Measurements from ENCODE around the gene RFT1.

Gene RFT1

DNA sequence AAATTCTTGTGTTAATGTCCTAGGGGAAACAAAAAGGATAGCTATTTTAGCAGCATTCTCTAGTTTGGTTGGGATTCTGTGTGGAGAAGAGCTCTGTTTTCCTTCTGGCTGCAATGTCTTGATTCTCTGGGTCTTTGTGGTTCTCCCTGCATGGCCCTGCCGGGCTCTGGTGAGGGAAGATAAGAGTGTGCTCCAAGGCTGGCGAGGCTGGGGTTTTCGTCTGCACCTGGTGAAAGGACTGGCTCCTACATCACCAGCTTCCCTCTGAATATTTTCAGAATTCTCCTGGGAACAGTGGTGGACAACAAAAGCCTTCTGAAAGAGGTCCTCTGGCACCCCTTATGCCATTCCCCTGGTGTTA is 46.3 kb downstream of the RFT1 start:
- H2AFZ ChIP-seq (ENCODE audit: low read depth, low read length) = no peak overlapping the region
- H3K4me2 ChIP-seq (ENCODE audit: insufficient read depth, low read length) = no peak overlapping the region
- no peaks in the 10 kb centered on the region for H4K20me1 ChIP-seq (ENCODE audit: insufficient read depth, low read length)
- 0 out of 2 replicates have a peak, but pooled peaks cover 3% of the 10 kb centered on the region for H3K36me3 ChIP-seq (ENCODE audit: insufficient read depth, low read length)
- H3K4me1 ChIP-seq (ENCODE audit: insufficient read depth, low read length) = no peaks in the 10 kb centered on the region
- H3K9me3 ChIP-seq (ENCODE audit: insufficient read depth, low read length, severe bottlenecking) = no peaks in the 10 kb centered on the region
- no peaks in the 10 kb centered on the region for H3K27me3 ChIP-seq (ENCODE audit: insufficient read depth, low read length, poor library complexity)
- H3K9ac ChIP-seq (ENCODE audit: low read depth, low read length) = no peak overlapping the region
- H3K4me3 ChIP-seq (ENCODE audit: low read depth in 1 of 2, low read length in 2 of 2) = no peak overlapping the region
- H3K79me2 ChIP-seq (ENCODE audit: insufficient read depth, low read length) = no peaks in the 10 kb centered on the region
- no peak for DNase-seq
- H3K27ac ChIP-seq (ENCODE audit: low read length) = no peak overlapping the region
- TF ChIP-seq EZH2 (IDR thresholded peaks at IDR 0.05; ENCODE audit: borderline replicate concordance, low read depth, low read length, severe bottlenecking) = no peak
- TF ChIP-seq, protein P1, sequence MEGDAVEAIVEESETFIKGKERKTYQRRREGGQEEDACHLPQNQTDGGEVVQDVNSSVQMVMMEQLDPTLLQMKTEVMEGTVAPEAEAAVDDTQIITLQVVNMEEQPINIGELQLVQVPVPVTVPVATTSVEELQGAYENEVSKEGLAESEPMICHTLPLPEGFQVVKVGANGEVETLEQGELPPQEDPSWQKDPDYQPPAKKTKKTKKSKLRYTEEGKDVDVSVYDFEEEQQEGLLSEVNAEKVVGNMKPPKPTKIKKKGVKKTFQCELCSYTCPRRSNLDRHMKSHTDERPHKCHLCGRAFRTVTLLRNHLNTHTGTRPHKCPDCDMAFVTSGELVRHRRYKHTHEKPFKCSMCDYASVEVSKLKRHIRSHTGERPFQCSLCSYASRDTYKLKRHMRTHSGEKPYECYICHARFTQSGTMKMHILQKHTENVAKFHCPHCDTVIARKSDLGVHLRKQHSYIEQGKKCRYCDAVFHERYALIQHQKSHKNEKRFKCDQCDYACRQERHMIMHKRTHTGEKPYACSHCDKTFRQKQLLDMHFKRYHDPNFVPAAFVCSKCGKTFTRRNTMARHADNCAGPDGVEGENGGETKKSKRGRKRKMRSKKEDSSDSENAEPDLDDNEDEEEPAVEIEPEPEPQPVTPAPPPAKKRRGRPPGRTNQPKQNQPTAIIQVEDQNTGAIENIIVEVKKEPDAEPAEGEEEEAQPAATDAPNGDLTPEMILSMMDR (IDR thresholded peaks at IDR 0.05; ENCODE audit: borderline replicate concordance, extremely low read depth, low read length, poor library complexity, severe bottlenecking) = no peak
- no peak for ATAC-seq (ENCODE audit: insufficient read depth, low read depth)

DNA sequence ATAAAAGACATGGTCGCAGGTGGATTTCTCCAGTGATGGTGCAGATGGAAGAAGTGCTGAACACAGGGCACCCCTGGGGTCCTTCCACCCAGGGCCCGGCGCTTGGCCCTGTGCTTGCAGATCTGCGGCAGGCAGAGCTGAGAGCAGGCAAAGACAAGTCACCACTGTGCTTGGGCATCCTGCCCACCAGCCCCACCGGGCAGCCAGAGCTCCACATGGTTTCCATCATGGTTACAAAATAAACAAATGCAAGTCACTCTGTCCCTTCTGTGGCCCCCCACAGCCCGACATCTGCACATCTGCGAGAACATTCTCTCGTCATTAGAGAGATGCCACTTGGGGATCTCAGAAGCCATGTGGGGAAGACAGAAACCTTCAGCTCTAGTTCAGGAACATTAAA is 46.7 kb downstream of the RFT1 start:
- H3K27me3 ChIP-seq (ENCODE audit: insufficient read depth, low read length, poor library complexity) = no peaks in the 10 kb centered on the region
- H3K4me2 ChIP-seq (ENCODE audit: insufficient read depth, low read length) = no peak overlapping the region
- H3K79me2 ChIP-seq (ENCODE audit: insufficient read depth, low read length) = no peaks in the 10 kb centered on the region
- no peaks in the 10 kb centered on the region for H3K9me3 ChIP-seq (ENCODE audit: insufficient read depth, low read length, severe bottlenecking)
- no peak for TF ChIP-seq EZH2 (IDR thresholded peaks at IDR 0.05; ENCODE audit: borderline replicate concordance, low read depth, low read length, severe bottlenecking)
- TF ChIP-seq, protein P1 (IDR thresholded peaks at IDR 0.05; ENCODE audit: borderline replicate concordance, extremely low read depth, low read length, poor library complexity, severe bottlenecking) = no peak
- no peak for DNase-seq
- H4K20me1 ChIP-seq (ENCODE audit: insufficient read depth, low read length) = no peaks in the 10 kb centered on the region
- H3K27ac ChIP-seq (ENCODE audit: low read length) = no peak overlapping the region
- 0 out of 2 replicates have a peak, but pooled peaks cover 3% of the 10 kb centered on the region for H3K36me3 ChIP-seq (ENCODE audit: insufficient read depth, low read length)
- H2AFZ ChIP-seq (ENCODE audit: low read depth, low read length) = no peak overlapping the region
- no peak overlapping the region for H3K4me3 ChIP-seq (ENCODE audit: low read depth in 1 of 2, low read length in 2 of 2)
- no peaks in the 10 kb centered on the region for H3K4me1 ChIP-seq (ENCODE audit: insufficient read depth, low read length)
- ATAC-seq (ENCODE audit: insufficient read depth, low read depth) = no peak
- no peak overlapping the region for H3K9ac ChIP-seq (ENCODE audit: low read depth, low read length)

DNA sequence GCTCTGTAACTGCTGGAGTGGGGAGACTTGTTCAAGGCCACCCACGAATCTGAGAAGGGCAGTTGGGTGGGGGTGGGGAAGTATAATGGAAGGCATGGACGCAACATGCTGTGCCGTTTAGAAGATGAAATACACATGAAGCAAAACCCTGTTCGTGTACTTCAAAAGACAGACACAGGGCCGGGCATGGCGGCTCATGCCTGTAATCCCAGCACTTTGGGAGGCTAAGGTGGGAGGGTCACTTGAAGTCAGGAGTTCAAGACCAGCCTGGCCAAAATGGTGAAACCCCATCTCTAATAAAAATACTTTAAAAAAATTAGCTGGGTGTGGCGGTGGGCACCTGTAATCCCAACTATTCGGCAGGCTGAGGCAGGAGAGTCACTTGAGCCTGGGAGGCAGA is 47.5 kb downstream of the RFT1 start:
- Histone ChIP-seq H3K79me2 (ENCODE audit: insufficient read depth, low read length) (no peaks in the 10 kb centered on the region), H3K4me3 (ENCODE audit: low read depth in 1 of 2, low read length in 2 of 2) (no peak overlapping the region), H3K4me2 (ENCODE audit: insufficient read depth, low read length) (no peak overlapping the region), H3K9ac (ENCODE audit: low read depth, low read length) (no peak overlapping the region), H3K36me3 (ENCODE audit: insufficient read depth, low read length) (0 out of 2 replicates have a peak, but pooled peaks cover 3% of the 10 kb centered on the region), H3K27ac (ENCODE audit: low read length) (no peak overlapping the region), H3K9me3 (ENCODE audit: insufficient read depth, low read length, severe bottlenecking) (no peaks in the 10 kb centered on the region), H2AFZ (ENCODE audit: low read depth, low read length) (no peak overlapping the region), H4K20me1 (ENCODE audit: insufficient read depth, low read length) (no peaks in the 10 kb centered on the region), H3K27me3 (ENCODE audit: insufficient read depth, low read length, poor library complexity) (no peaks in the 10 kb centered on the region), H3K4me1 (ENCODE audit: insufficient read depth, low read length) (no peaks in the 10 kb centered on the region)
- ATAC-seq (ENCODE audit: insufficient read depth, low read depth) (no peak), DNase-seq (no peak)
- TF ChIP-seq, protein P1 (IDR thresholded peaks at IDR 0.05; ENCODE audit: borderline replicate concordance, extremely low read depth, low read length, poor library complexity, severe bottlenecking) = no peak
- no peak for TF ChIP-seq EZH2 (IDR thresholded peaks at IDR 0.05; ENCODE audit: borderline replicate concordance, low read depth, low read length, severe bottlenecking)

DNA sequence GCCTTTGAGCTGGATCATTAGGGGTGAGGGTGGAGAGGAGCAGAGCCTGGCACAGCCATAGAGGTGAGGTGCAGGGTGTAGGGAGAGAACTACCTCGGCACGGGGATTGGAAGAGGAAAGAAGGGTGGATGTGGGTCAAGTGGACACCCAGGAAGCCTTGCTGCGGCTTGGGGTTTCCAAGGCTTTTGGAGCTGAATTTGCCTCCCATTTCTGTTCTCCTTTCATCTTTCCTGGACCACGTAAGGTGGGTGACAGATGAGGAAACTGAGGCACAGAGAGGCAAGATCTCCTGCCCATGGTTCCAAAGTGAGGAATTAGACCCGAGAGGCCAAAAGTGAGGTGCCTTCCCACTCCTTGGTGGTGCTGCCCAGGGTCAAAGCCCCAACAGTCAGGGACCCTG is 48.9 kb downstream of the RFT1 start:
- Histone ChIP-seq H3K27ac (ENCODE audit: low read length) (no peak overlapping the region), H3K9ac (ENCODE audit: low read depth, low read length) (no peak overlapping the region), H3K79me2 (ENCODE audit: insufficient read depth, low read length) (no peaks in the 10 kb centered on the region), H3K4me2 (ENCODE audit: insufficient read depth, low read length) (no peak overlapping the region), H3K36me3 (ENCODE audit: insufficient read depth, low read length) (0 out of 2 replicates have a peak, but pooled peaks cover 3% of the 10 kb centered on the region), H3K27me3 (ENCODE audit: insufficient read depth, low read length, poor library complexity) (no peaks in the 10 kb centered on the region), H2AFZ (ENCODE audit: low read depth, low read length) (no peak overlapping the region), H4K20me1 (ENCODE audit: insufficient read depth, low read length) (no peaks in the 10 kb centered on the region), H3K4me3 (ENCODE audit: low read depth in 1 of 2, low read length in 2 of 2) (no peak overlapping the region), H3K9me3 (ENCODE audit: insufficient read depth, low read length, severe bottlenecking) (no peaks in the 10 kb centered on the region), H3K4me1 (ENCODE audit: insufficient read depth, low read length) (no peaks in the 10 kb centered on the region)
- DNase-seq = no peak
- no peak for TF ChIP-seq EZH2 (IDR thresholded peaks at IDR 0.05; ENCODE audit: borderline replicate concordance, low read depth, low read length, severe bottlenecking)
- TF ChIP-seq, protein P1 (IDR thresholded peaks at IDR 0.05; ENCODE audit: borderline replicate concordance, extremely low read depth, low read length, poor library complexity, severe bottlenecking) = no peak
- no peak for ATAC-seq (ENCODE audit: insufficient read depth, low read depth)

All from DND-41 (cell line).